Neutrophil (primary cell): ENCODE results near the gene CEMIP.

Source experiments
- H3K27ac ChIP-seq: fragments of 200-600 bp; sonication (generic); 2 replicates; pipeline ENCODE4 v1.5.1; 2016; ENCODE audit warnings: mild to moderate bottlenecking, moderate library complexity
- H3K27me3 ChIP-seq: fragments of 200-600 bp; sonication (generic); 2 replicates; pipeline ENCODE4 v1.6.0; 2016; ENCODE audit warnings: mild to moderate bottlenecking
- H3K36me3 ChIP-seq: fragments of 200-600 bp; sonication (generic); 2 replicates; pipeline ENCODE4 v1.5.1; 2017
- H3K4me1 ChIP-seq, 2 experiments: fragments of 200-600 bp in 1 of 2; sonication (generic) in 1 of 2; 1 replicate in 1 of 2; 2 replicates in 1 of 2; pipeline versions ENCODE4 v1.5.1 to v1.6.1; 2013 to 2016; ENCODE audit warnings: low read depth in 1 of 2, low read length in 1 of 2, mild to moderate bottlenecking in 1 of 2, moderate library complexity in 1 of 2; ENCODE audit not compliant: control insufficient read depth in 1 of 2, insufficient read depth in 1 of 2
- H3K4me3 ChIP-seq, 2 experiments: fragments of 200-600 bp in 1 of 2; sonication (generic) in 1 of 2; 1 replicate in 1 of 2; 2 replicates in 1 of 2; pipeline ENCODE4 v1.5.1; 2013 to 2016; ENCODE audit warnings: low read depth in 1 of 2, low read length in 1 of 2, mild to moderate bottlenecking in 1 of 2, moderate library complexity in 1 of 2
- H3K9me3 ChIP-seq: fragments of 200-600 bp; sonication (generic); 2 replicates; pipeline ENCODE4 v1.5.1; 2016
- CTCF ChIP-seq: fragments of 200-600 bp; sonication (generic); IDR thresholded peaks from 2 replicates; pipeline ENCODE4 v1.5.1; 2016; ENCODE audit warnings: antibody characterized with exemption

The CEMIP gene

GRCh38 chr15:80969316-80969715, 190.1 kb downstream of the CEMIP start:
- Histone ChIP-seq H3K27ac (no peak overlapping the region), H3K36me3 (peaks cover 46% of the 10 kb centered on the region)
- no peak for TF ChIP-seq CTCF

GRCh38 chr15:80970018-80970657, 191.0 kb downstream of the CEMIP start:
- no peaks in the 10 kb centered on the region for H3K4me1 ChIP-seq
- no peak overlapping the region for H3K4me3 ChIP-seq
- H3K36me3 ChIP-seq = peaks cover 46% of the 10 kb centered on the region
- no peaks in the 10 kb centered on the region for H3K9me3 ChIP-seq
- H3K27me3 ChIP-seq = no peaks in the 10 kb centered on the region
- peak; percentile 72 for TF ChIP-seq CTCF
- H3K27ac ChIP-seq = no peak overlapping the region

More at GRCh38 chr15:80969316-80969715, 190.1 kb downstream of the CEMIP start:
- H3K4me3 ChIP-seq = no peak overlapping the region
- no peaks in the 10 kb centered on the region for H3K9me3 ChIP-seq
- no peaks in the 10 kb centered on the region for H3K4me1 ChIP-seq
- H3K27me3 ChIP-seq = no peaks in the 10 kb centered on the region

GRCh38 chr15:80970658-80971057, 191.5 kb downstream of the CEMIP start:
- H3K4me3 ChIP-seq = no peak overlapping the region
- H3K27me3 ChIP-seq = no peaks in the 10 kb centered on the region
- H3K36me3 ChIP-seq = peaks cover 46% of the 10 kb centered on the region
- no peaks in the 10 kb centered on the region for H3K4me1 ChIP-seq
- no peak for TF ChIP-seq CTCF
- no peak overlapping the region for H3K27ac ChIP-seq
- no peaks in the 10 kb centered on the region for H3K9me3 ChIP-seq

GRCh38 chr15:80971143-80971542, 192.0 kb downstream of the CEMIP start:
- Histone ChIP-seq H3K27me3 (no peaks in the 10 kb centered on the region), H3K9me3 (no peaks in the 10 kb centered on the region), H3K36me3 (peaks cover 49% of the 10 kb centered on the region), H3K27ac (no peak overlapping the region), H3K4me1 (no peaks in the 10 kb centered on the region), H3K4me3 (no peak overlapping the region)
- no peak for TF ChIP-seq CTCF

- Histone ChIP-seq H3K9me3 (no peaks in the 10 kb centered on the region), H3K4me3 (no peak overlapping the region), H3K27ac (no peak overlapping the region), H3K4me1 (no peaks in the 10 kb centered on the region), H3K27me3 (no peaks in the 10 kb centered on the region), H3K36me3 (peaks cover 53% of the 10 kb centered on the region)
- no peak for TF ChIP-seq CTCF
Observed at GRCh38 chr15:80972276-80972675, 193.1 kb downstream of the CEMIP start.
